ENCODE results near the gene COA7. TPM values are rescaled to one million over a fixed set of nuclear protein-coding genes. Genes with fewer than 3 reads are reported as not detected.
"Not testable (repeated sequence)": the region's sequence is repeated elsewhere in the genome, so short reads cannot be mapped to it uniquely, and the experiment has no call there.

Gene COA7
- total RNA-seq, 2 donors from 2014 or later = 21.3 to 28.1 TPM

DNA sequence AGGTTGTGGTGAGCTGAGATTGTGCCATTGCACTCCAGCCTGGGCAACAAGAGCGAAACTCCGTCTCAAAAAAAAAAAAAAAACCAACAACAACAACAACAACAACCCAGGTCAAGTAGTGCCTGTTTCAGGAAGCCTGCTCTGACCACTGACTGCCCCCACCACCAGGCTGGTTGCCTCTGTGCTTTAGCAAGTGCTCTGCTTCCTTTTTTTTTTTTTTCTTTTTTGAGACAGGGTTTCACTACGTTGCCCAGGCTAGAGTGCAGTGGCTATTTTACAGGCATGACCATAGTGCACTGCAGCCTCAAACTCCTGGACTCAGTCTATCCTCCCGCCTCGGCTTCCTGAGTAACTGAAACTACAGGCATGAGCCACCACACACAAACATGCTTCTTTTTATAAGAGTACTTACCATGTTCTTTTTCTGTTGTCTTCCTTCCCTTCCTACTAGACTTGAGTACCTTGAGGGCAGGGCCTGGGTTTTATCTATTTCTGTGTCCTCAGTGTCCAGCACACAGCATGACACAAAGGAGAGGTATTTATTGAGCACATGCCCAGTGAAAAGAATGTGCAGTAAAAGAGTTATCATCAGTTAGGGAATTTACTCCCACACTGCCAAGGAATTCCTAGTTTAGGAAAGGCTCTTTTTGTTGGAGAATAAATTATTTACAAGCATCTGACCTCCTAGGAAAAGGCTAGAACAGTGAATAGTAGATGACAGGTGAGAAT lies 9.9 kb upstream of the COA7 start:
- DNase-seq (no peak), ATAC-seq (peak; percentile 63)
- intact Hi-C loops (cut with DNase I, micrococcal nuclease) = loop anchor here in 1 of 2 donors (10.0 kb wide), 1 partner anchor 487 kb away; the partner anchor contains the start of gene CPT2

GRCh38 chr1:52706941-52707926 lies 9.1 kb upstream of the COA7 start:
- ATAC-seq (peak; percentile 66), DNase-seq (peak; percentile 47 to 73)
- intact Hi-C loops (cut with DNase I, micrococcal nuclease) = loop anchor here in 1 of 2 donors (10.0 kb wide), 1 partner anchor 488 kb away; the partner anchor contains the start of gene CPT2

GRCh38 chr1:52706136-52706670 lies 8.1 kb upstream of the COA7 start:
- ATAC-seq (no peak), DNase-seq (no peak)
- intact Hi-C loops (cut with DNase I, micrococcal nuclease) = loop anchor here in 1 of 2 donors (10.0 kb wide), 1 partner anchor 489 kb away; the partner anchor contains the start of gene CPT2

- intact Hi-C loops (cut with DNase I, micrococcal nuclease) = loop anchor here in 1 of 2 donors (10.0 kb wide), 1 partner anchor 492 kb away; the partner anchor contains the start of gene CPT2
- DNase-seq (peak; percentile 89 to 95), ATAC-seq (peak; percentile 66)
Observed at GRCh38 chr1:52702886-52703787, 5.0 kb upstream of the COA7 start.

- DNase-seq (no peak), ATAC-seq (no peak)
- intact Hi-C loops (cut with DNase I, micrococcal nuclease) = no loop called here
Observed at GRCh38 chr1:52695627-52696026, 2.5 kb downstream of the COA7 start.

- DNase-seq (no peak), ATAC-seq (no peak)
- intact Hi-C loops (cut with DNase I, micrococcal nuclease) = no loop called here
Observed at GRCh38 chr1:52693843-52694242, 4.3 kb downstream of the COA7 start.

- intact Hi-C loops (cut with DNase I, micrococcal nuclease); DNase-seq; ATAC-seq: not testable (repeated sequence)
Observed at GRCh38 chr1:52693351-52693750, 4.8 kb downstream of the COA7 start.

- no peak for DNase-seq
- intact Hi-C loops (cut with DNase I, micrococcal nuclease) = no loop called here
- ATAC-seq = no peak
Observed at GRCh38 chr1:52692697-52693096, 5.5 kb downstream of the COA7 start.

GRCh38 chr1:52691821-52692220 lies 6.3 kb downstream of the COA7 start:
- no peak for DNase-seq
- no peak for ATAC-seq
- intact Hi-C loops (cut with DNase I, micrococcal nuclease) = no loop called here

GRCh38 chr1:52686830-52687229 lies 11.3 kb downstream of the COA7 start:
- DNase-seq (no peak), ATAC-seq (no peak)
- intact Hi-C loops (cut with DNase I, micrococcal nuclease) = no loop called here

DNA sequence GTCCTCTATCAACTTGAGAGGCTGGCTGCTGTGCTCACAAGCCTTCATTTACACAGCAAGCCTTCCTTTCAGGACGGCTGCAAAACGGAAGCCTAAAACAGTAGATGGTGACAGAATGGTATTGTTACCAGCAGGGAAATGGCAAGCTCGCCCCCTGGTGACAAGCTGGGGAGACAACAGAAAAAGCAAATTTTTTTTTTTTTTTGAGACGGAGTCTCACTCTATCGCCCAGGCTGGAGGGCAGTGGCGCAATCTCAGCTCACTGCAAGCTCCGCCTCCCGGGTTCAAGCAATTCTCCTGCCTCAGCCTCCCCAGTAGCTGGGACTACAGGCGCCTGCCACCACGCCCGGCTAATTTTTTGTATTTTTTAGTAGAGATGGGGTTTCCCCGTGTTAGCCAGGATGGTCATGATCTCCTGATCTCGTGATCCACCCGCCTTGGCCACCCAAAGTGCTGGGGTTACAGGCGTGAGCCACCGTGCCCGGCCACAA lies 11.8 kb downstream of the COA7 start:
- intact Hi-C loops (cut with DNase I, micrococcal nuclease) = not testable (repeated sequence)
- peak; percentile 91 for ATAC-seq
- DNase-seq = peak; percentile 59 to 76

GRCh38 chr1:52684545-52684944 lies 13.6 kb downstream of the COA7 start:
- ATAC-seq (no peak), DNase-seq (no peak)
- intact Hi-C loops (cut with DNase I, micrococcal nuclease) = no loop called here

- ATAC-seq (no peak), DNase-seq (no peak)
- intact Hi-C loops (cut with DNase I, micrococcal nuclease) = no loop called here
Observed at GRCh38 chr1:52683367-52683940, 14.7 kb downstream of the COA7 start.

- ATAC-seq = no peak
- no peak for DNase-seq
- intact Hi-C loops (cut with DNase I, micrococcal nuclease) = no loop called here
Observed at GRCh38 chr1:52681136-52681535, 17.0 kb downstream of the COA7 start.

DNA sequence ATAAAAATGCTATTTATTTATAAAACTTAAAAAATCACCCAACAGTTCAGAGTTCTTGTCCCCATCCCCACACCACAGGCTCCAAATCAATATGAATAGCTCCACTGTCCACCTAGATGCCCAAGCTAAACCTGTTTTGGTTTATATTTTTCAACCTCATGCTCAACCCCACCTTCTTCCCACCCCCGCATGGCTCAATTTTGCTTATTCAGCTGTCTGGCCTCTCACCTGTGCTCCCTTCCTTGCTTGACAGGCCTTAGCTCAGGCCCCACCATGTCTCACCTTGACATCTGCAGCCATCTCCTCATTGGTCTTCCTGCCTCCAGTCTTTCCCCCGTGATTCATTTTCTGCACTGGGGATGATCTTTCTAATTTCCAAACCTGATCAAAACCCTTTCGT lies 17.8 kb downstream of the COA7 start:
- no peak for DNase-seq
- ATAC-seq = no peak
- intact Hi-C loops (cut with DNase I, micrococcal nuclease) = no loop called here

DNA sequence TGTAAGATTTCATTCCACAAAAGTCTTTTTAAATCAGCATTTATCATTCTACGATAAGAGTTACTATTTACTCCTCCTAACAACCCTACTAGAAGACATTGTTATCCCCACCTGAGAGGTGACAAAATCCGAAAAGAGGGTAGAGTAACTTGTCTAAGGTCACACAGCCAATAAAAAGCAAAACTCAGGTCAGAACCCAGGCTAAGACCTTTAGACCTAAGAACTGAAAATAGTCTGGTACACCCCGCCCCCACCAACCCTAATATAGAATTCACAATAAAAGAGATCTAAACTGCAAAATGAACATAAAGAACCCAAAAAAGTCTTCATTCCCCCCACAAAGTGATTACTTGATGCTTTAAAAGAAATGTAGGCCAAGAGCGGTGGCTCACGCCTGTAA lies 18.6 kb downstream of the COA7 start:
- DNase-seq (no peak), ATAC-seq (no peak)
- intact Hi-C loops (cut with DNase I, micrococcal nuclease) = no loop called here

DNA sequence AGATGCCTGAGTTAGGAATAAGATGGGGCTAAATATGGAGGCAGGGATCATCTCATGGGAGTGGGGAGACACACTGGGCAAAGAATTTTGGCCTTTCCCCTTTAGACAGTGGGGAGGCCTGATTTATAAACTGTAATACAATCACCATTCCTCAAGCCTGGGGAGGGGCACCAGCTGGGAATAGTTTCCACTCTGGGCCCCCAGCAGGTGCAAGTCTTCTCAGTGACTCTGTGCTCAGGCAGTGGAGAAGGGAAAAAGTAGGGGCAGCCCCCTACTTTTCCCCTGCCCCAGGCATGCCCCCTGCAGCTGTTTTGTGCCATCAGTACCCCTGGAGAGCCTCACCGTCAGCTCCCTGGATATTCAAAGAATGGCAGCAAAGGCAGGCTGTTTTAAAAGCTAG lies 19.1 kb downstream of the COA7 start:
- ATAC-seq (no peak), DNase-seq (no peak)
- intact Hi-C loops (cut with DNase I, micrococcal nuclease) = no loop called here

All from left colon (tissue), 2 donors.